K562 (cell line): Measurements from ENCODE around the gene IBA57. TPM values are rescaled to one million over a fixed set of nuclear protein-coding genes. Genes with fewer than 3 reads are reported as not detected.

Source experiments
- ARHGAP35 ChIP-seq: fragments of 450-650 bp; IDR thresholded peaks from 2 replicates; pipeline ENCODE4 v1.6.1; 2018; ENCODE audit not compliant: partially characterized antibody
- CBFA2T3 ChIP-seq: fragments of 450-650 bp; IDR thresholded peaks from 2 replicates; pipeline ENCODE4 v1.6.1; 2017
- CREM ChIP-seq: IDR thresholded peaks from 2 replicates; pipeline ENCODE4 v1.6.1; 2014; ENCODE audit warnings: antibody characterized with exemption, low read depth
- E2F3 ChIP-seq: fragments of 250-450 bp; sonication (Bioruptor Pico); IDR thresholded peaks from 2 replicates; pipeline ENCODE4 v1.4.0; 2020; ENCODE audit warnings: mild to moderate bottlenecking
- ELK3 ChIP-seq: fragments of 450-650 bp; formaldehyde crosslinking; IDR thresholded peaks from 2 replicates; pipeline ENCODE4 v1.4.0; 2020; ENCODE audit warnings: mild to moderate bottlenecking
- JUN ChIP-seq, 2 experiments: sonication (generic) in 1 of 2; formaldehyde crosslinking in 1 of 2; IDR thresholded peaks; 2 replicates each; pipeline versions ENCODE4 v1.6.1 to v1.8.0; 2012 to 2022; ENCODE audit warnings: borderline replicate concordance in 2 of 2, mild to moderate bottlenecking in 2 of 2, improper control_type of control experiment in 1 of 2, low read depth in 1 of 2, low read length in 1 of 2, missing genetic modification reagents in 1 of 2
- RAD21 ChIP-seq, 2 experiments: fragments of 250-450 bp in 1 of 2; fragments of 450-650 bp in 1 of 2; sonication (Bioruptor Pico) in 1 of 2; formaldehyde crosslinking in 1 of 2; IDR thresholded peaks in 1 of 2; conservative IDR thresholded peaks in 1 of 2; 2 replicates each; pipeline versions ENCODE4 v1.4.0 to v1.8.0; 2020 to 2022; ENCODE audit warnings: mild to moderate bottlenecking in 2 of 2, moderate library complexity in 1 of 2
- SREBF2 ChIP-seq: sonication (generic); formaldehyde crosslinking; IDR thresholded peaks from 2 replicates; pipeline ENCODE4 v1.4.0; 2020; ENCODE audit warnings: mild to moderate bottlenecking, missing genetic modification reagents
- TCF3 ChIP-seq: sonication (generic); formaldehyde crosslinking; IDR thresholded peaks from 2 replicates; pipeline ENCODE4 v1.4.0; 2020; ENCODE audit warnings: mild to moderate bottlenecking, missing genetic modification reagents
- TGIF2 ChIP-seq: sonication (generic); formaldehyde crosslinking; IDR thresholded peaks from 2 replicates; pipeline ENCODE4 v1.8.1; 2022; ENCODE audit warnings: mild to moderate bottlenecking, missing genetic modification reagents, moderate library complexity
- XRCC4 ChIP-seq: IDR thresholded peaks from one replicate; pipeline ENCODE4 v1.6.1; 2011; ENCODE audit not compliant: insufficient read depth, insufficient read length; ENCODE audit errors: extremely low read depth
- ZNF143 ChIP-seq: sonication (generic); formaldehyde crosslinking; IDR thresholded peaks from 2 replicates; pipeline ENCODE4 v1.9.0; 2022; ENCODE audit warnings: mild to moderate bottlenecking, missing genetic modification reagents
- ZNF384 ChIP-seq: IDR thresholded peaks from 2 replicates; pipeline ENCODE4 v1.6.1; 2012; ENCODE audit warnings: low read depth, low read length, improper control_type of control experiment
- ZNF766 ChIP-seq: fragments of 200-800 bp; sonication (Bioruptor generic); conservative IDR thresholded peaks from 2 replicates; pipeline ENCODE4 v1.6.1; 2016; ENCODE audit warnings: missing genetic modification characterization, missing compliant biosample characterization
- polyA plus RNA-seq, 8 experiments: library from polyadenylated mRNA; depleted of rRNA in 4 of 8; stranded (reverse) in 5 of 8; unstranded in 3 of 8; fragments of >200 nt; fragmentation: Nextera tagmentation in 2 of 8; fragmentation: Illumina TruSeq in 1 of 8; extraction: Ambion mirVana in 2 of 8; extraction: Trizol in 1 of 8; gene quantifications; 2 replicates each; pipeline versions ENCODE4 v1.2.1 to v1.2.3, GENCODE V29; 2011 to 2014; ENCODE audit warnings: inconsistent platforms in 1 of 8, missing spikeins in 1 of 8
- total RNA-seq, 7 experiments: library from RNA; depleted of rRNA in 6 of 7; stranded (reverse); fragments of >200 nt in 6 of 7; fragmentation: Illumina TruSeq in 2 of 7; extraction: Trizol in 2 of 7; gene quantifications; 2 replicates each; pipeline versions ENCODE4 v1.2.1 to v1.2.3, GENCODE V29; 2011 to 2021; ENCODE audit warnings: low replicate concordance in 1 of 7
- TF ChIP-seq, protein P1 (sequence below): fragments of 450-650 bp; IDR thresholded peaks from 2 replicates; pipeline ENCODE4 v1.6.1; 2016; ENCODE audit warnings: mild to moderate bottlenecking, moderate library complexity

Gene IBA57
- total and polyA plus RNA-seq, 9 of the 15 experiments (the other 6 are each of a cell fraction or from before 2014, with no cell fraction given) = 0.77 to 15.5 (median 2.7) TPM

- TF ChIP-seq JUN (IDR thresholded peaks at IDR 0.05; ENCODE audit: borderline replicate concordance, low read depth, low read length) (no peak), JUN (CRISPR knock-in tag; IDR thresholded peaks at IDR 0.05; ENCODE audit: borderline replicate concordance) (no peak), CBFA2T3 (peak; percentile 99), TGIF2 (no peak), CREM (peak; percentile 72), ARHGAP35 (no peak), ZNF384 (peak; percentile 97), ZNF766 (CRISPR knock-in tag) (no peak), TCF3 (CRISPR knock-in tag) (peak; percentile 95), E2F3 (CRISPR knock-in tag) (no peak), ELK3 (CRISPR knock-in tag) (no peak), RAD21 (CRISPR knock-in tag; conservative IDR thresholded peaks at IDR 0.05 in 1 of 2, IDR thresholded peaks at IDR 0.05 in 1 of 2) (no peak), SREBF2 (CRISPR knock-in tag) (no peak), ZNF143 (CRISPR knock-in tag) (no peak), XRCC4 (no peak)
- TF ChIP-seq, protein P1, sequence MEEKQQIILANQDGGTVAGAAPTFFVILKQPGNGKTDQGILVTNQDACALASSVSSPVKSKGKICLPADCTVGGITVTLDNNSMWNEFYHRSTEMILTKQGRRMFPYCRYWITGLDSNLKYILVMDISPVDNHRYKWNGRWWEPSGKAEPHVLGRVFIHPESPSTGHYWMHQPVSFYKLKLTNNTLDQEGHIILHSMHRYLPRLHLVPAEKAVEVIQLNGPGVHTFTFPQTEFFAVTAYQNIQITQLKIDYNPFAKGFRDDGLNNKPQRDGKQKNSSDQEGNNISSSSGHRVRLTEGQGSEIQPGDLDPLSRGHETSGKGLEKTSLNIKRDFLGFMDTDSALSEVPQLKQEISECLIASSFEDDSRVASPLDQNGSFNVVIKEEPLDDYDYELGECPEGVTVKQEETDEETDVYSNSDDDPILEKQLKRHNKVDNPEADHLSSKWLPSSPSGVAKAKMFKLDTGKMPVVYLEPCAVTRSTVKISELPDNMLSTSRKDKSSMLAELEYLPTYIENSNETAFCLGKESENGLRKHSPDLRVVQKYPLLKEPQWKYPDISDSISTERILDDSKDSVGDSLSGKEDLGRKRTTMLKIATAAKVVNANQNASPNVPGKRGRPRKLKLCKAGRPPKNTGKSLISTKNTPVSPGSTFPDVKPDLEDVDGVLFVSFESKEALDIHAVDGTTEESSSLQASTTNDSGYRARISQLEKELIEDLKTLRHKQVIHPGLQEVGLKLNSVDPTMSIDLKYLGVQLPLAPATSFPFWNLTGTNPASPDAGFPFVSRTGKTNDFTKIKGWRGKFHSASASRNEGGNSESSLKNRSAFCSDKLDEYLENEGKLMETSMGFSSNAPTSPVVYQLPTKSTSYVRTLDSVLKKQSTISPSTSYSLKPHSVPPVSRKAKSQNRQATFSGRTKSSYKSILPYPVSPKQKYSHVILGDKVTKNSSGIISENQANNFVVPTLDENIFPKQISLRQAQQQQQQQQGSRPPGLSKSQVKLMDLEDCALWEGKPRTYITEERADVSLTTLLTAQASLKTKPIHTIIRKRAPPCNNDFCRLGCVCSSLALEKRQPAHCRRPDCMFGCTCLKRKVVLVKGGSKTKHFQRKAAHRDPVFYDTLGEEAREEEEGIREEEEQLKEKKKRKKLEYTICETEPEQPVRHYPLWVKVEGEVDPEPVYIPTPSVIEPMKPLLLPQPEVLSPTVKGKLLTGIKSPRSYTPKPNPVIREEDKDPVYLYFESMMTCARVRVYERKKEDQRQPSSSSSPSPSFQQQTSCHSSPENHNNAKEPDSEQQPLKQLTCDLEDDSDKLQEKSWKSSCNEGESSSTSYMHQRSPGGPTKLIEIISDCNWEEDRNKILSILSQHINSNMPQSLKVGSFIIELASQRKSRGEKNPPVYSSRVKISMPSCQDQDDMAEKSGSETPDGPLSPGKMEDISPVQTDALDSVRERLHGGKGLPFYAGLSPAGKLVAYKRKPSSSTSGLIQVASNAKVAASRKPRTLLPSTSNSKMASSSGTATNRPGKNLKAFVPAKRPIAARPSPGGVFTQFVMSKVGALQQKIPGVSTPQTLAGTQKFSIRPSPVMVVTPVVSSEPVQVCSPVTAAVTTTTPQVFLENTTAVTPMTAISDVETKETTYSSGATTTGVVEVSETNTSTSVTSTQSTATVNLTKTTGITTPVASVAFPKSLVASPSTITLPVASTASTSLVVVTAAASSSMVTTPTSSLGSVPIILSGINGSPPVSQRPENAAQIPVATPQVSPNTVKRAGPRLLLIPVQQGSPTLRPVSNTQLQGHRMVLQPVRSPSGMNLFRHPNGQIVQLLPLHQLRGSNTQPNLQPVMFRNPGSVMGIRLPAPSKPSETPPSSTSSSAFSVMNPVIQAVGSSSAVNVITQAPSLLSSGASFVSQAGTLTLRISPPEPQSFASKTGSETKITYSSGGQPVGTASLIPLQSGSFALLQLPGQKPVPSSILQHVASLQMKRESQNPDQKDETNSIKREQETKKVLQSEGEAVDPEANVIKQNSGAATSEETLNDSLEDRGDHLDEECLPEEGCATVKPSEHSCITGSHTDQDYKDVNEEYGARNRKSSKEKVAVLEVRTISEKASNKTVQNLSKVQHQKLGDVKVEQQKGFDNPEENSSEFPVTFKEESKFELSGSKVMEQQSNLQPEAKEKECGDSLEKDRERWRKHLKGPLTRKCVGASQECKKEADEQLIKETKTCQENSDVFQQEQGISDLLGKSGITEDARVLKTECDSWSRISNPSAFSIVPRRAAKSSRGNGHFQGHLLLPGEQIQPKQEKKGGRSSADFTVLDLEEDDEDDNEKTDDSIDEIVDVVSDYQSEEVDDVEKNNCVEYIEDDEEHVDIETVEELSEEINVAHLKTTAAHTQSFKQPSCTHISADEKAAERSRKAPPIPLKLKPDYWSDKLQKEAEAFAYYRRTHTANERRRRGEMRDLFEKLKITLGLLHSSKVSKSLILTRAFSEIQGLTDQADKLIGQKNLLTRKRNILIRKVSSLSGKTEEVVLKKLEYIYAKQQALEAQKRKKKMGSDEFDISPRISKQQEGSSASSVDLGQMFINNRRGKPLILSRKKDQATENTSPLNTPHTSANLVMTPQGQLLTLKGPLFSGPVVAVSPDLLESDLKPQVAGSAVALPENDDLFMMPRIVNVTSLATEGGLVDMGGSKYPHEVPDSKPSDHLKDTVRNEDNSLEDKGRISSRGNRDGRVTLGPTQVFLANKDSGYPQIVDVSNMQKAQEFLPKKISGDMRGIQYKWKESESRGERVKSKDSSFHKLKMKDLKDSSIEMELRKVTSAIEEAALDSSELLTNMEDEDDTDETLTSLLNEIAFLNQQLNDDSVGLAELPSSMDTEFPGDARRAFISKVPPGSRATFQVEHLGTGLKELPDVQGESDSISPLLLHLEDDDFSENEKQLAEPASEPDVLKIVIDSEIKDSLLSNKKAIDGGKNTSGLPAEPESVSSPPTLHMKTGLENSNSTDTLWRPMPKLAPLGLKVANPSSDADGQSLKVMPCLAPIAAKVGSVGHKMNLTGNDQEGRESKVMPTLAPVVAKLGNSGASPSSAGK = no peak
Observed at GRCh38 chr1:228178737-228179684, 13.4 kb downstream of the IBA57 start (continued).
